PC-9 (cell line): Measurements from ENCODE around the gene TRAF4. TPM values are rescaled to one million over a fixed set of nuclear protein-coding genes. Genes with fewer than 3 reads are reported as not detected.

Source experiments
- BruUV-seq: library from RNA; stranded (reverse); fragments of 400-500 nt; replicated peaks from 2 replicates; lab custom pipeline; 2021; lab: Mats Ljungman, UMichigan
- CTCF ChIA-PET: fragments of 300-600 bp; sonication (Branson Sonifier 250); formaldehyde crosslinking; loops from one replicate; lab custom pipeline; 2022; ENCODE audit warnings: antibody characterized with exemption; lab: Charles Lee
- POLR2A ChIA-PET: fragments of 300-600 bp; sonication (Branson Sonifier 250); formaldehyde crosslinking; loops from one replicate; lab custom pipeline; 2022; ENCODE audit warnings: antibody characterized with exemption; ENCODE audit not compliant: unreplicated experiment; lab: Charles Lee
- DNase-seq, 2 experiments: peaks; one replicate each; pipeline versions ENCODE4 v3.0.0 to v3.0.0-alpha.2; 2015 to 2022; ENCODE audit warnings: mixed read lengths in 1 of 2
- H2AFZ ChIP-seq: fragments of 200-600 bp; sonication (generic); 2 replicates; pipeline ENCODE4 v1.8.1; 2017; ENCODE audit warnings: antibody characterized with exemption
- H3F3A ChIP-seq: fragments of 200-600 bp; sonication (generic); 2 replicates; pipeline ENCODE4 v1.8.1; 2017; ENCODE audit warnings: antibody characterized with exemption, mild to moderate bottlenecking, low read depth; ENCODE audit not compliant: insufficient read depth
- H3K27ac ChIP-seq: fragments of 200-600 bp; sonication (generic); 2 replicates; pipeline ENCODE4 v1.6.1; 2016; ENCODE audit warnings: mixed run types
- H3K27me3 ChIP-seq: fragments of 200-600 bp; sonication (generic); 2 replicates; pipeline ENCODE4 v1.6.1; 2016; ENCODE audit warnings: low read depth, mixed run types; ENCODE audit not compliant: insufficient read depth
- H3K36me3 ChIP-seq: fragments of 200-600 bp; sonication (generic); 2 replicates; pipeline ENCODE4 v1.6.1; 2016; ENCODE audit warnings: low read depth, mixed run types
- H3K4me1 ChIP-seq: fragments of 200-600 bp; sonication (generic); replicated peaks from 2 replicates; pipeline ENCODE4 v1.6.1; 2016; ENCODE audit warnings: mixed run types; ENCODE audit not compliant: insufficient read depth
- H3K4me2 ChIP-seq: fragments of 200-600 bp; sonication (generic); 2 replicates; pipeline ENCODE4 v1.6.1; 2017; ENCODE audit warnings: mixed run types
- H3K4me3 ChIP-seq: fragments of 200-600 bp; sonication (generic); 2 replicates; pipeline ENCODE4 v1.6.1; 2016; ENCODE audit warnings: mixed run types
- H3K79me2 ChIP-seq: fragments of 200-600 bp; sonication (generic); 2 replicates; pipeline ENCODE4 v1.6.1; 2017; ENCODE audit warnings: low read depth, mixed run types
- H3K9me2 ChIP-seq: fragments of 200-600 bp; sonication (generic); 2 replicates; pipeline ENCODE4 v1.8.1; 2017; ENCODE audit warnings: mild to moderate bottlenecking; ENCODE audit not compliant: insufficient read depth
- H3K9me3 ChIP-seq: fragments of 200-600 bp; sonication (generic); 2 replicates; pipeline ENCODE4 v1.8.1; 2016; ENCODE audit warnings: low read depth; ENCODE audit not compliant: insufficient read depth
- H4K20me1 ChIP-seq: fragments of 200-600 bp; sonication (generic); 2 replicates; pipeline ENCODE4 v1.8.1; 2017; ENCODE audit not compliant: insufficient read depth
- CTCF ChIP-seq: fragments of 200-600 bp; sonication (generic); conservative IDR thresholded peaks from 2 replicates; pipeline ENCODE4 v1.6.1; 2017; ENCODE audit warnings: mixed run types, antibody characterized with exemption, mild to moderate bottlenecking, moderate library complexity
- EZH2 ChIP-seq: fragments of 200-600 bp; sonication (generic); IDR thresholded peaks from 2 replicates; pipeline ENCODE4 v1.8.0; 2017; ENCODE audit warnings: antibody characterized with exemption, low read depth
- intact Hi-C: fragments of 100-400 bp; cut with micrococcal nuclease; formaldehyde crosslinking; loops from one replicate; pipeline ENCODE4 v1.10.0; 2022; ENCODE audit not compliant: unreplicated experiment
- total RNA-seq: library from RNA; stranded (reverse); gene quantifications from 2 replicates; pipeline ENCODE4 v1.2.3, GENCODE V29; 2021

TRAF4 gene
- total RNA-seq, 1 experiment from 2014 or later = 159 TPM

GRCh38 chr17:28747801-28748750, 4.3 kb downstream of the TRAF4 start:
- H3K4me2 ChIP-seq = peak overlapping the region; percentile 90
- no TSS peak for BruUV-seq
- H3K4me1 ChIP-seq = peaks cover 43% of the 10 kb centered on the region
- CTCF ChIA-PET = interaction anchor here (2.7 to 3.7 kb wide), 2 partner anchors 21 kb away, joined by 47 to 60 read pairs; partner anchors contain the start of gene TLCD1
- H4K20me1 ChIP-seq = peaks cover 56% of the 10 kb centered on the region
- H3K36me3 ChIP-seq = peaks cover 29% of the 10 kb centered on the region
- peaks cover 64% of the 10 kb centered on the region for H3K79me2 ChIP-seq
- DNase-seq = no peak
- H3K27me3 ChIP-seq = no peaks in the 10 kb centered on the region
- POLR2A ChIA-PET = interaction anchor here (1.1 to 1.3 kb wide), 2 partner anchors 20 to 23 kb away, joined by 3 to 33 read pairs; partner anchors contain the start of gene NEK8
- peak overlapping the region; percentile 96 for H3K27ac ChIP-seq
- no peaks in the 10 kb centered on the region for H3K9me2 ChIP-seq
- TF ChIP-seq CTCF (no peak), EZH2 (no peak)
- H3K4me3 ChIP-seq = peak overlapping the region; percentile 97
- intact Hi-C loops = loop anchor here (5.0 kb wide), 1 partner anchor 204 kb away; the partner anchor contains the start of gene PHF12
- no peak overlapping the region for H2AFZ ChIP-seq
- peaks cover 88% of the 10 kb centered on the region for H3F3A ChIP-seq
- H3K9me3 ChIP-seq = no peaks in the 10 kb centered on the region

GRCh38 chr17:28748852-28749515, 5.2 kb downstream of the TRAF4 start:
- Histone ChIP-seq H3K36me3 (peaks cover 29% of the 10 kb centered on the region), H3K79me2 (peaks cover 63% of the 10 kb centered on the region), H4K20me1 (peaks cover 56% of the 10 kb centered on the region), H3K4me1 (peaks cover 43% of the 10 kb centered on the region), H3K9me2 (no peaks in the 10 kb centered on the region), H3F3A (peaks cover 82% of the 10 kb centered on the region), H3K27me3 (no peaks in the 10 kb centered on the region), H2AFZ (no peak overlapping the region), H3K9me3 (no peaks in the 10 kb centered on the region), H3K27ac (peak overlapping the region; percentile 96; the same call in 1 of the 2 replicates), H3K4me3 (no peak overlapping the region), H3K4me2 (peak overlapping the region; percentile 90; the same call in 1 of the 2 replicates)
- TF ChIP-seq CTCF (no peak), EZH2 (no peak)
- POLR2A ChIA-PET = no interaction called here
- no peak for DNase-seq
- CTCF ChIA-PET = interaction anchor here (1.3 to 3.7 kb wide), 2 partner anchors 20 to 22 kb away, joined by 6 to 60 read pairs; partner anchors contain the start of genes NEK8 and TLCD1
- BruUV-seq = no TSS peak
- intact Hi-C loops = loop anchor here (5.0 kb wide), 1 partner anchor 203 kb away; the partner anchor contains the start of gene PHF12
